Thyroid gland (tissue), 4 donors: ENCODE data around the gene BMS1.

Experiments used
- POLR2A ChIP-seq, 2 donors: fragments of 450-650 bp; IDR thresholded peaks; one replicate each; pipeline ENCODE4 v1.6.1; 2017; ENCODE audit warnings: antibody characterized with exemption in 2 of 2, mild to moderate bottlenecking in 2 of 2, moderate library complexity in 1 of 2
- TF ChIP-seq, protein P1 (sequence below), 6 experiments: fragments of 200-600 bp in 3 of 6; fragments of 450-650 bp in 3 of 6; sonication (generic) in 3 of 6; IDR thresholded peaks; one replicate each; pipeline ENCODE4 v1.5.1; 2016 to 2019; ENCODE audit warnings: antibody characterized with exemption in 6 of 6, mild to moderate bottlenecking in 2 of 6, inconsistent platforms in 1 of 6, moderate library complexity in 1 of 6

DNA sequence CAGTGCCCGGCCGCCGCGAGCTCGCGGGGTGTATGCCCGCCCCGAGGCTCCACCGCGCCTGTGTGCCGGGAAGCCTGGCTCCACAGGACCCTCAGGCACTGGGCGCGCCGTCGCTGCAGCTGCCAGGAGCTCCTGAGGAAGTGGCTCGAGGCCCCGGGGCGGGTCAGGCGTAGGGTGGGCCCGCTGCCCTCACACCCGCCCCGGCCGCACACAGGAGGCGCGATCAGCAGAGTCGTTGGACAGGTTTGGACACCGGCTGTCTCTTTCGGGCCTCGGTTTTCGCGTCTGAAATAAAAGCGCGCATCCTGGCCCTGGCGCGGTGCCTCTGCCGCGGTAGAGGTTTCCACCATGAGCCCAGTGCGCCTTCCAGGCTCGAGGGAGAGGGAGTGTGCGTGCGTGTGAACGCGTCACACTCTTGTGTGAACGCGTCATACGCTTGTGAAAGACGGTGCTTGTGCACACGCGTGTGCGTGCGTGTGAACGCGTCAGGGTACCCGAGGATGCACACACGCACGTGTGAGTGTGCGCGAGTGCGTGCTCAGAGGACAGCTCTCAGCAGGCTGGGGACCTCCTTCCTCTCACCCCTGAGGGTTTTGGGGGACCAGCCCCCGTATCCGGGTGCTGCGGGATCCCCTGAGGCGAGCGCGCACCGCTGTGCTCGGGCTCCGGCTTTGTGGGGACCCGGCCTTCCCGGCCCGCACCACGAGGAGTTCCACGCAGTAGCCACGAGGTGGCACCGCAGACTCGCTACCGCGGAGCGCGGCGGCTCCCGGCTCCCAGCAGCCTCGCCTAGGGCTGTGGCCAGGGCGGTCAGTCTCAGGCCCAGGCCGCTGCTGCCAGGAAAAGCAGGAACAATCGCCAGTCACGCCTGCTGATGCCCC, 83.8 kb downstream of the BMS1 start:
- TF ChIP-seq, protein P1, sequence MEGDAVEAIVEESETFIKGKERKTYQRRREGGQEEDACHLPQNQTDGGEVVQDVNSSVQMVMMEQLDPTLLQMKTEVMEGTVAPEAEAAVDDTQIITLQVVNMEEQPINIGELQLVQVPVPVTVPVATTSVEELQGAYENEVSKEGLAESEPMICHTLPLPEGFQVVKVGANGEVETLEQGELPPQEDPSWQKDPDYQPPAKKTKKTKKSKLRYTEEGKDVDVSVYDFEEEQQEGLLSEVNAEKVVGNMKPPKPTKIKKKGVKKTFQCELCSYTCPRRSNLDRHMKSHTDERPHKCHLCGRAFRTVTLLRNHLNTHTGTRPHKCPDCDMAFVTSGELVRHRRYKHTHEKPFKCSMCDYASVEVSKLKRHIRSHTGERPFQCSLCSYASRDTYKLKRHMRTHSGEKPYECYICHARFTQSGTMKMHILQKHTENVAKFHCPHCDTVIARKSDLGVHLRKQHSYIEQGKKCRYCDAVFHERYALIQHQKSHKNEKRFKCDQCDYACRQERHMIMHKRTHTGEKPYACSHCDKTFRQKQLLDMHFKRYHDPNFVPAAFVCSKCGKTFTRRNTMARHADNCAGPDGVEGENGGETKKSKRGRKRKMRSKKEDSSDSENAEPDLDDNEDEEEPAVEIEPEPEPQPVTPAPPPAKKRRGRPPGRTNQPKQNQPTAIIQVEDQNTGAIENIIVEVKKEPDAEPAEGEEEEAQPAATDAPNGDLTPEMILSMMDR (IDR thresholded peaks at IDR 0.05): peak; percentile 24 to 72 (median 44)
- TF ChIP-seq POLR2A (IDR thresholded peaks at IDR 0.05): no peak
